WI38 (cell line): ENCODE measurements around the gene FAM149A.

ENCODE experiments used
- H3K4me3 ChIP-seq: 2 replicates; pipeline ENCODE4 v1.5.1; 2011; ENCODE audit warnings: low read depth, mild to moderate bottlenecking, control low read depth, low read length
- TF ChIP-seq, protein P1 (sequence below): IDR thresholded peaks from 2 replicates; pipeline ENCODE4 v1.5.1; 2012; ENCODE audit warnings: low read depth, mild to moderate bottlenecking, control low read depth, low read length

The FAM149A gene

DNA sequence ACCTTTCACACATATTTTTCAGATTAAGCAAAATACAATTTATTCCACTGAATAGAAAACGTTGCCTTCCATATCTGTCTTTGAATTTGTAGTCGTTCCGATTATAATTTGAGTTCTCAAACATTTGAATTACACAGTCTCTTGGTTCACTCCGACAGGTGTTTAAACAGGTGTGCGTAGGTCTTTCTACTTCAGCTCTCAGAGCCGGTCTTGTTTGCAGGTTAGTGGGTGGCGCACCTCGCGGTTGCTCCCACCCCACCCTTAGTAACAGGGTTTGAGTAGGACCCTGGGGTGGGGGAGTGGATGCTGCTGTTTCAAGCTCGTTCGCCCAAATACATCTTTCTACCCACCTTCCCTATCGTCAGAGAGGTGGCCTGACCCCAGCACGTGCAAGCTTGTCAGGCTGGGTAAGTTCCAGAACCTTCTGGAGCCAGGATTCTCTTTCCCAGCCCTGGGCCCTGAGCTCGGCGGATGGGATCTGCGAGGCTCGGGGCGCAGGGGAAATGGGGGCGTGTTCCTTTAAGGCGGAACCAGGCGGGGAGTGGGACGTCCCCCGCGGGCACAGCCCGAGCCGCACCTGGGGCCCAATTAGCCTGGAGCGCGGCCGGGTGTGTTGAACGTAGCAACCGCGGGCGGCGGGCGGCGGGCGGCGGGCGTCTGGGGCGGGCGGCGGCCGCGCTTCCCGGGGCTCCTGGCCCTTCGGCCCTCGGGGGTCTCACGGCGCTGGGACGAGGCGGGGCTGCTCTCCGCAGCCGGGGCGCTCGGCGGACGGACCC is at the start of gene FAM149A:
Gene FAM149A (plus strand): TSS at position 591 of the 776 bp plus-strand sequence.
- TF ChIP-seq, protein P1, sequence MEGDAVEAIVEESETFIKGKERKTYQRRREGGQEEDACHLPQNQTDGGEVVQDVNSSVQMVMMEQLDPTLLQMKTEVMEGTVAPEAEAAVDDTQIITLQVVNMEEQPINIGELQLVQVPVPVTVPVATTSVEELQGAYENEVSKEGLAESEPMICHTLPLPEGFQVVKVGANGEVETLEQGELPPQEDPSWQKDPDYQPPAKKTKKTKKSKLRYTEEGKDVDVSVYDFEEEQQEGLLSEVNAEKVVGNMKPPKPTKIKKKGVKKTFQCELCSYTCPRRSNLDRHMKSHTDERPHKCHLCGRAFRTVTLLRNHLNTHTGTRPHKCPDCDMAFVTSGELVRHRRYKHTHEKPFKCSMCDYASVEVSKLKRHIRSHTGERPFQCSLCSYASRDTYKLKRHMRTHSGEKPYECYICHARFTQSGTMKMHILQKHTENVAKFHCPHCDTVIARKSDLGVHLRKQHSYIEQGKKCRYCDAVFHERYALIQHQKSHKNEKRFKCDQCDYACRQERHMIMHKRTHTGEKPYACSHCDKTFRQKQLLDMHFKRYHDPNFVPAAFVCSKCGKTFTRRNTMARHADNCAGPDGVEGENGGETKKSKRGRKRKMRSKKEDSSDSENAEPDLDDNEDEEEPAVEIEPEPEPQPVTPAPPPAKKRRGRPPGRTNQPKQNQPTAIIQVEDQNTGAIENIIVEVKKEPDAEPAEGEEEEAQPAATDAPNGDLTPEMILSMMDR: no peak
- H3K4me3 ChIP-seq: no peak within 1 kb of the TSS

DNA sequence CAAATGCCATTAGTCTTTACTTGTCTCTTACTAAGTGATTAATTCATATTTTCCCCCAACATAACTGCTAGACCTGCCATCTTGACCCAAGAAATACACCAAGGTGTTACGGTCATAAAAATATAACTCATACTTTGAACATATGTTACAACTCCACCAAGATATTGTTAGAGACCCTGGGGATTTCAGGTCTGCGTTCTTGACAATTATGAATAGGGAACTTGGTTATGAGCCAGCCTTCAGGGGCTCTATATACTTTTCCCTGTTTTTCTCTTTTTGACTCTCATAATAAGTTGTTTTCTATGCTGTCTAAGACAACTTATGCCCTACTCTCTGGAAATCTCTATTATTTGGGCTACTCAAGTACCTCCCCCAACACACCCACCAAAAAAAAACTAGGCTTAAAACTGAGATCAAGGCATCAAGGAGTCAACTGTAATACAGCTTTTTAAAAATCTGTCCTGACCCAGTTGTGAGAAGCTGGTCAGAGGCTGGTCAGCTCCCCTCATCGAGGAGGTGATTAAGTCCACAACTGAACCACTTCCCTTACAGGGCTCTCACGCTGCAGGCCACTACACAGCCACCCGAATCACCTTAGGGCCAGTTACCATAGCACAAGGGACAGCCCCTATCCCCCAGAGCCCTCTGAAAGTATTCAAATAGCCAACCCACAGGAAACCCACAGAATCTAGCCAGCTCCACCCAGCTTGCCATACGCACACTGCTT is 46.1 kb upstream of the FAM149A start:
- no peak overlapping the region for H3K4me3 ChIP-seq
- TF ChIP-seq, protein P1: no peak

DNA sequence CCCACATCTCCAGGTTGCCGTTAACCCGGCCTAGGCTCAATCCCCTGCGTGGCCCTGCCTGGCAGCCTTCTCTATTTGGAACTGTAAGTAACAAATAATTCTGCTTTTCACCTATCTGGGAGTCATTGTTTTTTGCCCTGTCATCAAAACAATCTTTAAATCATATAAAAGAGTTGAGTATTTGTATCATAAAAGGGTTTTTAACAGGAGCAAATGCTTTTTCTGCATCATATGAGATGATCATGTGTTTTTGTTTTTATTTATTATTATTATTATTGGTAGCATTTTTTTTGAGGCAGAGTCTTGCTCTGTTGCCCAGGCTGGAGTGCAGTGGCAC is 45.6 kb upstream of the FAM149A start:
- TF ChIP-seq, protein P1: no peak

DNA sequence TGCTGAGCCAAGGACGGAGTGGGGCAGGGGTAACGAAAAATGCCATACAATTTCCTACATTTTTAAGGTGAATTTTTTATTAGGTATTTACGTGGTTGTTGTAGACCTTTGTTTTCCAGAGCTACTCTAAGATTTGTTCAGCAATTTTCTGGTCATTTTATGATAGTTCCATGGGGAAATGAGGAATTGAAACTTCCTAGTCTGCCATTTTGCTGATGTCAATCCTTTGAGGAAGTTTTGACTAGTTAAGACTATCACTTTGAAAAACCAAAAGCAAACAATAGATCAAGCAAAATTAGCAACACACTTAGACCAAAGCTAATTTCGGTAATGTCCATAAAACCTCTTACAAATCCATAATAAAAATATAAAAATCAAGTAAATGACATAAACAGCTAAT is 42.6 kb upstream of the FAM149A start:
- TF ChIP-seq, protein P1: no peak

More for the DNA sequence above, 45.6 kb upstream of the FAM149A start:
- no peak overlapping the region for H3K4me3 ChIP-seq

DNA sequence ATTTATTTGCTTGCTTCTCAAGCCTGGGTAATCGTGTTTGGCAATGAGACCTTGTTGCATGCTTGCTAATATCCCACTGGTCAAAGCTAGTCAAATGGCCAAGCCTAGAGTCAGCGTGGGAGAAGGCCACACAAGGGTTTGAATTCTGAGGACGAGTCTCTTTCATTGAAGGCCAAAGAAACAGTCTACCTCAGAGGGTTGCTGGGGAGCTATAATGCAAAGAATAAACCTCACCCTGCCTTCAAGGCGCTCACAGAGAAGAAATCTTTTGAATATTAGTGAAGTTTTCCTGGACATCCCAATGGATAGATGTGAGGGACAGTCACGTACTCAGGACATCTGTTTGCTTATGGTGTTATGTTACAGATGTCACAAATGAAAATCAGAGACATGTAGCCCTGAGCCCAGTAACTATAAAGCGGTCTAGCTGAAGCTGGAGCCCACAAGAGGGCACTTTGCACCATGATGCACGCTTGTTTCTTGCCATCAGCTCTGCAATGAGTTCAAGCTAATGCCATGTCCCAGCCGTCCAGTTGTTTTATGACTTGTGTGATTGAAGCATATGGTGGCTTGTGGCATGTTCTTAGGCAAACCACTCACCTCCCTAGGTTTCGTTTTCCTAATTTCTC is 36.6 kb upstream of the FAM149A start:
- H3K4me3 ChIP-seq: peak overlapping the region; percentile 56; the same call in 1 of the 2 replicates
- TF ChIP-seq, protein P1: no peak

More for the DNA sequence above, 42.6 kb upstream of the FAM149A start:
- no peak overlapping the region for H3K4me3 ChIP-seq

DNA sequence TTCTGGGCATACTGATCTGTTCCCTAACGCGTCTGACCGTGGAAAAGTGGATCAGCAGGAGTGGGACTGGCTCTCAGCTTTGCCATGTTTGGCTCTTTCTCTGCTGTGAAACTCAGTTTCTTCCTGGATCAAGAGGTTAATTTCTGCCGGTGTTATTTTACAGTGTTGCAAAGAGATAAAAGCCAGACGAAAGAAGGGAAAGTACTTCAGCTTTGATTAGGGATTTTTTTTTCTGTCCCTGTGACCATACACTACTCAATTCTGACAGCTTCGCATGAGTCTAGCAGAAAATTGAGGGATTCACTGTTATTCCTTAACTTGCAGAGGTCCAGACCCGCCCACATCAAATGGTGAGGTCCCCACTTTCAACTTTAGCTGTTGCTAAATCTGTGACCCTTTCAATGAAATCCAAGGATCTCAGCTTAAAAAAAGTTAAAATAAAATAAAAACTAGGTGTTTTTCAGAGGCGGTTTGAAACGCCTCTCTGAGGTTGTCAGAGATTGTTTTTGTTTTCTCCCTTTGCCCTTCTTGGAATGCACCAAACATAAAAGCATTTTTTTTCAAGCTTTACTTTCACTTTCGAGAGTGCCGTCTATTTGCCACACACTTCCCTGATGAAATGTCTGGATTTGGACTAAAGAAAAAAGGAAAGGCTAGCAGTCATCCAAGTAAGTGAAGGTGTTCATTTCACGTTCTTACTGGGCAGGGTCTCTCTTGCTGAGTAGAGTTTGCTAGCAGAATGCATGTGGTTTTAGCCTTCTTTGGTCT is 35.7 kb upstream of the FAM149A start, which contains the start of gene TLR3:
Gene TLR3 (plus strand): TSS at position 576 of the 768 bp plus-strand sequence. CDS start 7,464 bp downstream, outside the sequence.
- peak within 1 kb of the TSS; percentile 56 for H3K4me3 ChIP-seq
- TF ChIP-seq, protein P1: no peak
